ENCODE results near the gene SMIM33.

The SMIM33 gene

GRCh38 chr5:139472386-139473030 lies 1.7 kb downstream of the SMIM33 start:
- peak; percentile 16 for ATAC-seq
- TF ChIP-seq TOX (CRISPR knock-in tag; IDR thresholded peaks at IDR 0.05; ENCODE audit: borderline replicate concordance) (no peak), ZNF8 (CRISPR knock-in tag; IDR thresholded peaks at IDR 0.05) (no peak), SNAI2 (CRISPR knock-in tag; IDR thresholded peaks at IDR 0.05) (no peak), PATZ1 (CRISPR knock-in tag; IDR thresholded peaks at IDR 0.05; ENCODE audit: borderline replicate concordance) (no peak), RARB (CRISPR knock-in tag; IDR thresholded peaks at IDR 0.05) (no peak), PPARA (CRISPR knock-in tag; IDR thresholded peaks at IDR 0.05; ENCODE audit: borderline replicate concordance) (no peak), CSRNP3 (CRISPR knock-in tag; IDR thresholded peaks at IDR 0.05) (no peak), ZFP3 (CRISPR knock-in tag; IDR thresholded peaks at IDR 0.05) (no peak), ARNTL (CRISPR knock-in tag; IDR thresholded peaks at IDR 0.05; ENCODE audit: borderline replicate concordance, low read depth) (no peak), ZC3H10 (CRISPR knock-in tag; IDR thresholded peaks at IDR 0.05) (no peak), OSR1 (CRISPR knock-in tag; IDR thresholded peaks at IDR 0.05) (no peak)

GRCh38 chr5:139473105-139473504 lies 2.3 kb downstream of the SMIM33 start:
- ATAC-seq = peak; percentile 18
- no peak for TF ChIP-seq ZFP3 (CRISPR knock-in tag; IDR thresholded peaks at IDR 0.05)
- no peak for TF ChIP-seq ARNTL (CRISPR knock-in tag; IDR thresholded peaks at IDR 0.05; ENCODE audit: borderline replicate concordance, low read depth)

GRCh38 chr5:139473565-139473964 lies 2.8 kb downstream of the SMIM33 start:
- TF ChIP-seq, protein P1, sequence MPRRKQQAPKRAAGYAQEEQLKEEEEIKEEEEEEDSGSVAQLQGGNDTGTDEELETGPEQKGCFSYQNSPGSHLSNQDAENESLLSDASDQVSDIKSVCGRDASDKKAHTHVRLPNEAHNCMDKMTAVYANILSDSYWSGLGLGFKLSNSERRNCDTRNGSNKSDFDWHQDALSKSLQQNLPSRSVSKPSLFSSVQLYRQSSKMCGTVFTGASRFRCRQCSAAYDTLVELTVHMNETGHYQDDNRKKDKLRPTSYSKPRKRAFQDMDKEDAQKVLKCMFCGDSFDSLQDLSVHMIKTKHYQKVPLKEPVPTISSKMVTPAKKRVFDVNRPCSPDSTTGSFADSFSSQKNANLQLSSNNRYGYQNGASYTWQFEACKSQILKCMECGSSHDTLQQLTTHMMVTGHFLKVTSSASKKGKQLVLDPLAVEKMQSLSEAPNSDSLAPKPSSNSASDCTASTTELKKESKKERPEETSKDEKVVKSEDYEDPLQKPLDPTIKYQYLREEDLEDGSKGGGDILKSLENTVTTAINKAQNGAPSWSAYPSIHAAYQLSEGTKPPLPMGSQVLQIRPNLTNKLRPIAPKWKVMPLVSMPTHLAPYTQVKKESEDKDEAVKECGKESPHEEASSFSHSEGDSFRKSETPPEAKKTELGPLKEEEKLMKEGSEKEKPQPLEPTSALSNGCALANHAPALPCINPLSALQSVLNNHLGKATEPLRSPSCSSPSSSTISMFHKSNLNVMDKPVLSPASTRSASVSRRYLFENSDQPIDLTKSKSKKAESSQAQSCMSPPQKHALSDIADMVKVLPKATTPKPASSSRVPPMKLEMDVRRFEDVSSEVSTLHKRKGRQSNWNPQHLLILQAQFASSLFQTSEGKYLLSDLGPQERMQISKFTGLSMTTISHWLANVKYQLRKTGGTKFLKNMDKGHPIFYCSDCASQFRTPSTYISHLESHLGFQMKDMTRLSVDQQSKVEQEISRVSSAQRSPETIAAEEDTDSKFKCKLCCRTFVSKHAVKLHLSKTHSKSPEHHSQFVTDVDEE (CRISPR knock-in tag; IDR thresholded peaks at IDR 0.05) = no peak
- TF ChIP-seq SNAI2 (CRISPR knock-in tag; IDR thresholded peaks at IDR 0.05) (no peak), ESRRG (CRISPR knock-in tag; IDR thresholded peaks at IDR 0.05) (no peak), CSRNP3 (CRISPR knock-in tag; IDR thresholded peaks at IDR 0.05) (no peak), TCF4 (CRISPR knock-in tag; IDR thresholded peaks at IDR 0.05; ENCODE audit: borderline replicate concordance) (no peak), TOX (CRISPR knock-in tag; IDR thresholded peaks at IDR 0.05; ENCODE audit: borderline replicate concordance) (no peak), ZNF70 (CRISPR knock-in tag; IDR thresholded peaks at IDR 0.05) (no peak), PATZ1 (CRISPR knock-in tag; IDR thresholded peaks at IDR 0.05; ENCODE audit: borderline replicate concordance) (no peak), OSR1 (CRISPR knock-in tag; IDR thresholded peaks at IDR 0.05) (no peak), ZNF8 (CRISPR knock-in tag; IDR thresholded peaks at IDR 0.05) (no peak), ZFP30 (CRISPR knock-in tag; IDR thresholded peaks at IDR 0.05) (no peak), PPARA (CRISPR knock-in tag; IDR thresholded peaks at IDR 0.05; ENCODE audit: borderline replicate concordance) (no peak), BACH2 (CRISPR knock-in tag; IDR thresholded peaks at IDR 0.05; ENCODE audit: borderline replicate concordance) (no peak), GLIS3 (CRISPR knock-in tag; IDR thresholded peaks at IDR 0.05) (no peak)
- TF ChIP-seq, protein P2, sequence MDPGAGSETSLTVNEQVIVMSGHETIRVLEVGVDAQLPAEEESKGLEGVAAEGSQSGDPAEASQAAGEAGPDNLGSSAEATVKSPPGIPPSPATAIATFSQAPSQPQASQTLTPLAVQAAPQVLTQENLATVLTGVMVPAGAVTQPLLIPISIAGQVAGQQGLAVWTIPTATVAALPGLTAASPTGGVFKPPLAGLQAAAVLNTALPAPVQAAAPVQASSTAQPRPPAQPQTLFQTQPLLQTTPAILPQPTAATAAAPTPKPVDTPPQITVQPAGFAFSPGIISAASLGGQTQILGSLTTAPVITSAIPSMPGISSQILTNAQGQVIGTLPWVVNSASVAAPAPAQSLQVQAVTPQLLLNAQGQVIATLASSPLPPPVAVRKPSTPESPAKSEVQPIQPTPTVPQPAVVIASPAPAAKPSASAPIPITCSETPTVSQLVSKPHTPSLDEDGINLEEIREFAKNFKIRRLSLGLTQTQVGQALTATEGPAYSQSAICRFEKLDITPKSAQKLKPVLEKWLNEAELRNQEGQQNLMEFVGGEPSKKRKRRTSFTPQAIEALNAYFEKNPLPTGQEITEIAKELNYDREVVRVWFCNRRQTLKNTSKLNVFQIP (CRISPR knock-in tag; IDR thresholded peaks at IDR 0.05; ENCODE audit: borderline replicate concordance, low read depth) = no peak
- TF ChIP-seq, protein P3, sequence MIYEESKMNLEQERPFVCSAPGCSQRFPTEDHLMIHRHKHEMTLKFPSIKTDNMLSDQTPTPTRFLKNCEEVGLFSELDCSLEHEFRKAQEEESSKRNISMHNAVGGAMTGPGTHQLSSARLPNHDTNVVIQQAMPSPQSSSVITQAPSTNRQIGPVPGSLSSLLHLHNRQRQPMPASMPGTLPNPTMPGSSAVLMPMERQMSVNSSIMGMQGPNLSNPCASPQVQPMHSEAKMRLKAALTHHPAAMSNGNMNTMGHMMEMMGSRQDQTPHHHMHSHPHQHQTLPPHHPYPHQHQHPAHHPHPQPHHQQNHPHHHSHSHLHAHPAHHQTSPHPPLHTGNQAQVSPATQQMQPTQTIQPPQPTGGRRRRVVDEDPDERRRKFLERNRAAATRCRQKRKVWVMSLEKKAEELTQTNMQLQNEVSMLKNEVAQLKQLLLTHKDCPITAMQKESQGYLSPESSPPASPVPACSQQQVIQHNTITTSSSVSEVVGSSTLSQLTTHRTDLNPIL (CRISPR knock-in tag; IDR thresholded peaks at IDR 0.05; ENCODE audit: low read depth) = no peak

More at GRCh38 chr5:139473565-139473964, 2.8 kb downstream of the SMIM33 start:
- peak; percentile 21 for ATAC-seq

Measured in SK-N-SH treated with all-trans-retinoic acid at 6 μM for 48 hours (cell line).